B cell (primary cell): ENCODE results near the gene S100PBP. TPM values are rescaled to one million over a fixed set of nuclear protein-coding genes. Genes with fewer than 3 reads are reported as not detected.
A peak's percentile ranks its signal among the peaks of the same experiment; 100 is the strongest.

Experiments
- ATAC-seq: fragments of 200-7000 bp; cut with Tn5 transposase; one replicate; pipeline ENCODE4 v1.10.0; 2021; ENCODE audit warnings: low read depth, mild to moderate bottlenecking, moderate number of reproducible peaks, moderate library complexity
- CTCF ChIA-PET: fragments of 350-600 bp; sonication (Branson Sonifier 250); formaldehyde crosslinking; loops from one replicate; lab custom pipeline; 2021; ENCODE audit warnings: antibody characterized with exemption, inconsistent platforms; lab: Charles Lee
- POLR2A ChIA-PET: fragments of 350-600 bp; sonication (Branson Sonifier 250); formaldehyde crosslinking; loops from one replicate; lab custom pipeline; 2021; ENCODE audit warnings: antibody characterized with exemption; lab: Charles Lee
- DNase-seq: peaks from one replicate; pipeline ENCODE4 v3.0.0; 2013
- H2AFZ ChIP-seq: 2 replicates; pipeline ENCODE4 v1.6.1; 2012; ENCODE audit warnings: mild to moderate bottlenecking, low read depth, low read length; ENCODE audit not compliant: insufficient read depth, poor library complexity, severe bottlenecking
- H3K27ac ChIP-seq, 2 donors: 1 replicate in 1 of 2; 2 replicates in 1 of 2; pipeline ENCODE4 v1.5.1; 2012 to 2013; ENCODE audit warnings: low read length in 2 of 2, mild to moderate bottlenecking in 2 of 2, moderate library complexity in 1 of 2
- H3K27me3 ChIP-seq, 4 experiments: fragments of 200-600 bp in 1 of 4; sonication (generic) in 1 of 4; replicated peaks in 1 of 4; 1 replicate in 2 of 4; 2 replicates in 2 of 4; pipeline versions ENCODE4 v1.6.1 to v1.7.0; 2013 to 2016; ENCODE audit warnings: low read length in 3 of 4, mild to moderate bottlenecking in 2 of 4, mixed read lengths in 1 of 4, moderate library complexity in 1 of 4; ENCODE audit not compliant: insufficient read depth in 4 of 4, control insufficient read depth in 3 of 4; ENCODE audit errors: control extremely low read depth in 1 of 4
- H3K36me3 ChIP-seq, 2 experiments: replicated peaks in 1 of 2; 1 replicate in 1 of 2; 2 replicates in 1 of 2; pipeline versions ENCODE4 v1.6.1 to v1.7.1; 2013; ENCODE audit warnings: low read length in 1 of 2; ENCODE audit not compliant: insufficient read depth in 2 of 2, control insufficient read depth in 1 of 2; ENCODE audit errors: control extremely low read depth in 1 of 2, extremely low read depth in 1 of 2
- H3K4me1 ChIP-seq, 2 donors: fragments of 200-600 bp in 1 of 2; sonication (generic) in 1 of 2; 1 replicate in 1 of 2; 2 replicates in 1 of 2; pipeline versions ENCODE4 v1.5.1 to v1.6.1; 2013 to 2017; ENCODE audit warnings: low read length in 2 of 2; ENCODE audit not compliant: control insufficient read depth in 2 of 2, insufficient read depth in 2 of 2
- H3K4me2 ChIP-seq: replicated peaks from 2 replicates; pipeline ENCODE3; 2012; ENCODE audit warnings: mild to moderate bottlenecking, low read depth, low read length; ENCODE audit not compliant: poor library complexity, severe bottlenecking
- H3K4me3 ChIP-seq, 5 experiments: fragments of 200-600 bp in 1 of 5; sonication (generic) in 1 of 5; 1 replicate in 3 of 5; 2 replicates in 2 of 5; pipeline versions ENCODE4 v1.5.1 to v1.7.0; 2011 to 2016; ENCODE audit warnings: low read length in 4 of 5, mild to moderate bottlenecking in 4 of 5, low read depth in 2 of 5, control low read depth in 1 of 5, moderate library complexity in 1 of 5; ENCODE audit not compliant: insufficient read depth in 1 of 5; ENCODE audit errors: control extremely low read depth in 1 of 5, extremely low read depth in 1 of 5
- H3K79me2 ChIP-seq: fragments of 200-600 bp; sonication (generic); one replicate; pipeline ENCODE4 v1.6.0; 2016; ENCODE audit warnings: low read length; ENCODE audit not compliant: control insufficient read depth, insufficient read depth
- H3K9ac ChIP-seq: fragments of 200-600 bp; sonication (generic); 2 replicates; pipeline ENCODE4 v1.6.1; 2017; ENCODE audit warnings: mild to moderate bottlenecking, low read length, moderate library complexity
- H3K9me3 ChIP-seq, 3 donors: one replicate each; pipeline versions ENCODE4 v1.6.1 to v1.7.1; 2013; ENCODE audit warnings: low read length in 2 of 3; ENCODE audit not compliant: control insufficient read depth in 2 of 3, insufficient read depth in 1 of 3; ENCODE audit errors: control extremely low read depth in 1 of 3
- H4K20me1 ChIP-seq: 2 replicates; pipeline ENCODE4 v1.6.0; 2012; ENCODE audit warnings: mild to moderate bottlenecking, low read length; ENCODE audit not compliant: insufficient read depth, control insufficient read depth, poor library complexity, severe bottlenecking
- H3K27ac Mint-ChIP-seq: one replicate; pipeline ENCODE4 v1.8.0; 2021; ENCODE audit warnings: mixed read lengths
- H3K27me3 Mint-ChIP-seq: one replicate; pipeline ENCODE4 v1.8.0; 2021; ENCODE audit warnings: mixed read lengths
- H3K4me1 Mint-ChIP-seq: one replicate; pipeline ENCODE4 v1.8.0; 2021; ENCODE audit warnings: mixed read lengths
- H3K4me3 Mint-ChIP-seq: one replicate; pipeline ENCODE4 v1.8.0; 2021; ENCODE audit warnings: mixed read lengths
- H3K9me3 Mint-ChIP-seq: one replicate; pipeline ENCODE4 v1.8.0; 2022; ENCODE audit warnings: mixed read lengths; ENCODE audit not compliant: insufficient read depth
- CTCF ChIP-seq: fragments of 200-600 bp; IDR thresholded peaks from one replicate; pipeline ENCODE4 v1.8.0; 2022; ENCODE audit warnings: antibody characterized with exemption, mild to moderate bottlenecking
- EZH2 ChIP-seq: IDR thresholded peaks from 2 replicates; pipeline ENCODE4 v1.6.1; 2012; ENCODE audit warnings: borderline replicate concordance, low read depth, mild to moderate bottlenecking, moderate library complexity, low read length; ENCODE audit not compliant: insufficient read depth, poor library complexity, severe bottlenecking
- whole genome bisulfite sequencing: methylation state at CpG from one replicate; pipeline ENCODE4 v1.1.5; 2013; ENCODE audit warnings: missing lambda C conversion rate; ENCODE audit not compliant: insufficient coverage; 5-methylcytosine and 5-hydroxymethylcytosine counted together
- intact Hi-C: fragments of 100-400 bp; cut with micrococcal nuclease; formaldehyde crosslinking; loops from one replicate; pipeline ENCODE4 v1.10.0; 2022
- polyA plus RNA-seq: library from polyadenylated mRNA; depleted of rRNA; stranded (reverse); fragments of >200 nt; gene quantifications from 2 replicates; pipeline ENCODE4 v1.2.3, GENCODE V29; 2012
- total RNA-seq, 2 donors: library from RNA; stranded (reverse); fragments of 120-200 nt in 1 of 2; gene quantifications; 1 replicate in 1 of 2; 2 replicates in 1 of 2; pipeline versions ENCODE4 v1.2.3 to v1.2.4, GENCODE V29; 2013 to 2022

S100PBP gene
- total and polyA plus RNA-seq, 2 donors (not counting 1 experiment from before 2014, with no cell fraction given), result 32.5 to 94.1 TPM

- Mint-ChIP-seq H3K4me1 (peaks cover 16% of the 10 kb centered on the region), H3K27me3 (peaks cover 74% of the 10 kb centered on the region), H3K4me3 (peak overlapping the region; percentile 77), H3K9me3 (no peaks in the 10 kb centered on the region), H3K27ac (no peak overlapping the region)
- ChIA-PET POLR2A (interaction anchor here (0.6 kb wide), 1 partner anchor 26 kb away, joined by 3 read pairs; no protein-coding TSS in a partner anchor), CTCF (interaction anchor here (0.6 to 4.2 kb wide), 10 partner anchors 9 to 492 kb away, joined by 3 to 14 read pairs (median 4); no protein-coding TSS in a partner anchor)
- Histone ChIP-seq H3K4me2 (peak overlapping the region; percentile 90), H3K9me3 (peaks cover 0 to 9% (median 0%) of the 10 kb centered on the region in 3 donors), H3K79me2 (no peaks in the 10 kb centered on the region), H3K9ac (peak overlapping the region; percentile 61), H3K36me3 (no peaks in the 10 kb centered on the region), H2AFZ (peak overlapping the region; percentile 71), H3K27me3 (peaks cover 0 to 77% (median 36%) of the 10 kb centered on the region in 4 experiments), H3K4me3 (peak overlapping the region in 3 of 5 experiments; percentile 42 to 57 (median 45)), H3K4me1 (peaks cover 16 to 24% of the 10 kb centered on the region in 2 donors), H3K27ac (no peak overlapping the region), H4K20me1 (no peaks in the 10 kb centered on the region)
- intact Hi-C loops, result no loop called here
- DNase-seq (peak; percentile 71), ATAC-seq (peak; percentile 72)
- WGBS, result 28% methylated on average over 48 of the region's 49 CpGs
- TF ChIP-seq EZH2, result no peak
- peak; percentile 78 for TF ChIP-seq CTCF
Measured at GRCh38 chr1:32892368-32893197, 75.1 kb downstream of the S100PBP start.
